Mesendoderm (in vitro differentiated cells): ENCODE results near the gene TXNL1. TPM values are rescaled to one million over a fixed set of nuclear protein-coding genes. Genes with fewer than 3 reads are reported as not detected.

Source experiments
- DNase-seq: peaks from one replicate; pipeline ENCODE4 v3.0.0; 2013
- H2AK5ac ChIP-seq: 2 replicates; pipeline ENCODE4 v1.6.1; 2013; ENCODE audit warnings: low read length, inconsistent platforms
- H2BK120ac ChIP-seq: 2 replicates; pipeline ENCODE4 v1.6.1; 2013; ENCODE audit warnings: low read depth, mild to moderate bottlenecking, low read length, moderate library complexity, mixed read lengths
- H2BK15ac ChIP-seq: replicated peaks from 2 replicates; pipeline ENCODE4 v1.6.1; 2013; ENCODE audit warnings: low read depth, mild to moderate bottlenecking, moderate library complexity
- H2BK5ac ChIP-seq: 2 replicates; pipeline ENCODE4 v1.6.1; 2013; ENCODE audit warnings: low read length, inconsistent platforms
- H3K18ac ChIP-seq: 2 replicates; pipeline ENCODE4 v1.6.1; 2013; ENCODE audit warnings: mild to moderate bottlenecking, low read length, mixed read lengths
- H3K23ac ChIP-seq: one replicate; pipeline ENCODE4 v1.6.1; 2013; ENCODE audit warnings: low read length
- H3K27ac ChIP-seq: 2 replicates; pipeline ENCODE4 v1.5.1; 2013; ENCODE audit warnings: low read depth, mild to moderate bottlenecking, inconsistent platforms, low read length, moderate library complexity
- H3K27me3 ChIP-seq: 2 replicates; pipeline ENCODE4 v1.6.1; 2013; ENCODE audit warnings: low read length, control low read depth, mild to moderate bottlenecking, inconsistent platforms; ENCODE audit not compliant: insufficient read depth, poor library complexity
- H3K36me3 ChIP-seq: 2 replicates; pipeline ENCODE4 v1.6.1; 2013; ENCODE audit warnings: low read length, inconsistent platforms; ENCODE audit not compliant: control insufficient read depth, insufficient read depth
- H3K4ac ChIP-seq: one replicate; pipeline ENCODE4 v1.6.1; 2013; ENCODE audit warnings: low read depth, mild to moderate bottlenecking, low read length, moderate library complexity
- H3K4me1 ChIP-seq: 2 replicates; pipeline ENCODE4 v1.6.1; 2013; ENCODE audit warnings: low read depth, low read length, inconsistent platforms; ENCODE audit not compliant: control insufficient read depth
- H3K4me2 ChIP-seq: 2 replicates; pipeline ENCODE4 v1.6.1; 2013; ENCODE audit warnings: low read length
- H3K4me3 ChIP-seq: 2 replicates; pipeline ENCODE4 v1.5.1; 2013; ENCODE audit warnings: mild to moderate bottlenecking, low read length
- H3K56ac ChIP-seq: one replicate; pipeline ENCODE4 v1.6.1; 2013; ENCODE audit warnings: low read length
- H3K79me1 ChIP-seq: 2 replicates; pipeline ENCODE4 v1.6.1; 2013; ENCODE audit warnings: low read length, inconsistent platforms
- H3K79me2 ChIP-seq: 2 replicates; pipeline ENCODE4 v1.6.1; 2013; ENCODE audit warnings: mild to moderate bottlenecking, low read length; ENCODE audit not compliant: control insufficient read depth, insufficient read depth
- H3K9ac ChIP-seq: 2 replicates; pipeline ENCODE4 v1.6.1; 2013; ENCODE audit warnings: low read length, inconsistent platforms
- H4K5ac ChIP-seq: one replicate; pipeline ENCODE4 v1.6.1; 2013; ENCODE audit warnings: low read length
- H4K8ac ChIP-seq: one replicate; pipeline ENCODE4 v1.6.1; 2013; ENCODE audit warnings: low read depth, mild to moderate bottlenecking, control low read depth, low read length, moderate library complexity
- WGBS: extraction: QIAGEN DNeasy Blood & Tissue Kit; methylation state at CpG from one replicate; pipeline ENCODE4 v1.1.7; 2013; ENCODE audit warnings: low lambda C conversion rate, missing lambda C conversion rate; ENCODE audit not compliant: insufficient coverage; ENCODE audit errors: extremely low coverage; 5-methylcytosine and 5-hydroxymethylcytosine counted together
- polyA plus RNA-seq, 2 experiments: library from polyadenylated mRNA; stranded (reverse); fragments of 200-250 nt; gene quantifications; one replicate each; pipeline ENCODE4 v1.2.3, GENCODE V29; 2013

Gene TXNL1
- polyA plus RNA-seq (2013, experiment 1 of 2), result 117 TPM
- 116 TPM for polyA plus RNA-seq (2013, experiment 2 of 2)

DNA sequence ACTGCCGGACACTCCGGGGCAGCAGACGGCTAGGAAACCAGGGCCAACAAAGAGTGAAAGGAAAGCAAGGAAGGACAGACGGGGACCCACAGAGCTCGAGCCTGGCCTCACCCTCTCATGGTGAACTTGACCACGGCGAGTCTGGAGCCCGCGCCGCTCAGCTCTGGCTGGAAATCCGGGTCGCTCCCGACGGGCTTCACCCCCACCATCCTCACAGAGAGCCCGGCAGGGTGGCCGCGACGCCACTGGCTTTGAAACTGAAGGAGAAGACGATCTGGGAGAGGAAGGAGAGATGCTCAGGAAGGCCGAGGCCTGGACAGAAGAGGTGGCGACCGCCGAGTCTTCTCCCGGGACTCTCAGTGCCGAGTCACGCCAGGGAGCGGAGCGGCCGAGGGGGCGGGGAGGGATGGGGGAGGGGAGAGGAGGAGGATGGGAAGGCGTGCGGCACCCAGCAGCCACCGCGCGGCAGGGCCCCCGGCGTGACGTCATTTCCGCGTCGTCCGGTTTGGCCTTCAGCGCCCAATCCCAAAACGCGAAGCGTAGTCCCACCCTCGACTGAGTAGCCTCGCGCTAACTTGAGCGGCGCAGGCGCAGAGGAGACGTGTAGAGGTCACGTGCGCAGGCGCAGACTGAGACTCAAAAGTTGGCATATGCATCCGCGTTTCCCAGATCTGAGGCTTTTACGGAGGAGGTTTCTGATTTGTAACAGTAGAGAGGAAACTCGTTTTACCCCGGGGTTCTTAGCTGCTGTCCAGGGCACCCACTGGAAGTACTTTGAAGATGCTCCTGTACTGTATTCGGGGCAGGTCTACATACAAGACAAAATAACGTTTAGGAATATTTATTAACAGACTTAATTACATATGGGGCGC lies at the start of gene TXNL1:
TSS of gene TXNL1 (minus strand) at position 361 of the 872 bp plus-strand sequence. CDS start at position 209, 152 bp downstream.
- Histone ChIP-seq H4K8ac (peak within 1 kb of the TSS; percentile 30), H2BK15ac (no peak within 1 kb of the TSS), H3K79me2 (peaks cover 38% of the 10 kb centered on the region), H3K23ac (no peak within 1 kb of the TSS), H2BK120ac (peak within 1 kb of the TSS; percentile 52), H3K4me1 (peaks cover 2% of the 10 kb centered on the region), H4K5ac (peak within 1 kb of the TSS; percentile 89), H2AK5ac (peak within 1 kb of the TSS; percentile 48), H3K36me3 (no peaks in the 10 kb centered on the region), H3K56ac (peak within 1 kb of the TSS; percentile 96), H3K79me1 (peaks cover 2% of the 10 kb centered on the region), H3K4ac (peak within 1 kb of the TSS; percentile 46), H3K18ac (peak within 1 kb of the TSS; percentile 85), H3K4me2 (peak within 1 kb of the TSS; percentile 89), H3K4me3 (peak within 1 kb of the TSS; percentile 91), H3K27ac (peak within 1 kb of the TSS; percentile 48), H3K27me3 (no peaks in the 10 kb centered on the region), H2BK5ac (peak within 1 kb of the TSS; percentile 53), H3K9ac (peak within 1 kb of the TSS; percentile 93)
- peak; percentile 99 for DNase-seq
- WGBS, result no CpG with 5 or more reads among the region's 64 CpGs

DNA sequence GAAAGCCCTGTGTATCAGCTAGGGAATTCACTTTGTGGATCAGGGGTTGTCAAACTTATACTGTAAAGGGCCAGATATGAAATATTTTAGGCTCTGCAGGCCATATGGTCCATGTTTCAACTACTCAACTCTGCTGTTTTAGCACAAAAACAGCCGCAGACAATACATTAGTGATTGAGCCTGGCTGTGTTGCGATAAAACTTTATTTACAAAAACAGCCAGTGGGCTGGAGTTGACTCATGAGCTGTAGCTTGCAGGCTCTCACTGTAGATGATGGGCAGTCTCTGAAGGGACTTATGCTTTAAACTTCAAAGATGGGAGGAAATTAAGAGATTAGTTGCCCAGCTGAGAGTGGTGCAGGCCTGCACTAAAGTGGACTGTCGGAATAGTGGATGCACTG lies 45.9 kb upstream of the TXNL1 start:
- no CpG with 5 or more reads among the region's 3 CpGs for WGBS
- H2BK5ac ChIP-seq, result no peak overlapping the region
- no peaks in the 10 kb centered on the region for H3K4me1 ChIP-seq
- no peak overlapping the region for H3K4me3 ChIP-seq
- no peaks in the 10 kb centered on the region for H3K36me3 ChIP-seq
- no peak for DNase-seq
- no peak overlapping the region for H2AK5ac ChIP-seq
- H3K9ac ChIP-seq, result no peak overlapping the region
- H3K79me2 ChIP-seq, result no peaks in the 10 kb centered on the region
- no peak overlapping the region for H3K18ac ChIP-seq
- no peaks in the 10 kb centered on the region for H3K79me1 ChIP-seq
- no peak overlapping the region for H2BK15ac ChIP-seq
- H4K5ac ChIP-seq, result no peak overlapping the region
- H4K8ac ChIP-seq, result no peak overlapping the region
- H3K23ac ChIP-seq, result no peak overlapping the region
- no peak overlapping the region for H3K4me2 ChIP-seq
- no peak overlapping the region for H2BK120ac ChIP-seq
- no peak overlapping the region for H3K56ac ChIP-seq
- H3K4ac ChIP-seq, result no peak overlapping the region
- H3K27ac ChIP-seq, result no peak overlapping the region
- no peaks in the 10 kb centered on the region for H3K27me3 ChIP-seq

DNA sequence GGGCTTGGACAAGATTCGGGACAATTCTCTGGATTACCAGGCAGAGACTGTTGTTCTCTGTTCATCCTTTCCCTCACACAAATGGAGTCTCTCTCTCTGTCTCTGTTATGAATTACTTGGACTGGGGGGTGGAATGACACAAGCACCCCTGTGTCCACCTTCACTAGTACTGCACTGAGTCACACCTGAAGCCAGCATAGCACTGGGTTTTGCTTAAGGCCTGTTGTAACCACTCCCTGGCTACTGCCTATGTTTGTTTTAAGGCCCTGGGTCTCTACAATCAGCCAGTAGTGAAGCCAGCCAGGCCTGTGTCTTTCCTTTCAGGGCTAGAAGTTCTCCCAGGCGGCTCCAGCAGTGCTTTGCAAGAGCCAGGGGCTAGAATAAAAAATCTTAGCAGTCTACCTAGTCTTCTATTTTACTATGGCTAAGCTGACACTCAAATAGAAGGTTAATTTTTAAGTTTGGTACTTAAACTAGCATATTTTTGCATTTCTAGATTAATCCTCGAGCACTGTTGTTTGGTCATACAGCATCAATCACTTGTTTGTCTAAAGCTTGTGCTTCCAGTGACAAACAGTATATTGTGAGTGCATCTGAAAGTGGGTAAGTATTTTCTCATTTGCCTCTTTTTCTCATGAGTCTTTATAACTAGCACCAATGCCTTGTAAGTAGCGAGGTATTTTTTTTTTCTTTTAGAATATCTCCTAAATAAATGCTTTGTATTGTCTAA lies 40.6 kb upstream of the TXNL1 start:
- no peak overlapping the region for H3K18ac ChIP-seq
- H3K36me3 ChIP-seq, result no peaks in the 10 kb centered on the region
- H3K9ac ChIP-seq, result no peak overlapping the region
- no peak overlapping the region for H3K23ac ChIP-seq
- H2BK5ac ChIP-seq, result no peak overlapping the region
- no peak overlapping the region for H3K4me3 ChIP-seq
- no peaks in the 10 kb centered on the region for H3K79me2 ChIP-seq
- no peak overlapping the region for H4K5ac ChIP-seq
- no peak overlapping the region for H4K8ac ChIP-seq
- H2BK120ac ChIP-seq, result no peak overlapping the region
- no peaks in the 10 kb centered on the region for H3K79me1 ChIP-seq
- no peak overlapping the region for H3K4ac ChIP-seq
- no peak overlapping the region for H3K27ac ChIP-seq
- no peak for DNase-seq
- WGBS, result no CpG with 5 or more reads among the region's 4 CpGs
- no peaks in the 10 kb centered on the region for H3K27me3 ChIP-seq
- no peak overlapping the region for H3K4me2 ChIP-seq
- no peak overlapping the region for H3K56ac ChIP-seq
- no peaks in the 10 kb centered on the region for H3K4me1 ChIP-seq
- H2BK15ac ChIP-seq, result no peak overlapping the region
- H2AK5ac ChIP-seq, result no peak overlapping the region

DNA sequence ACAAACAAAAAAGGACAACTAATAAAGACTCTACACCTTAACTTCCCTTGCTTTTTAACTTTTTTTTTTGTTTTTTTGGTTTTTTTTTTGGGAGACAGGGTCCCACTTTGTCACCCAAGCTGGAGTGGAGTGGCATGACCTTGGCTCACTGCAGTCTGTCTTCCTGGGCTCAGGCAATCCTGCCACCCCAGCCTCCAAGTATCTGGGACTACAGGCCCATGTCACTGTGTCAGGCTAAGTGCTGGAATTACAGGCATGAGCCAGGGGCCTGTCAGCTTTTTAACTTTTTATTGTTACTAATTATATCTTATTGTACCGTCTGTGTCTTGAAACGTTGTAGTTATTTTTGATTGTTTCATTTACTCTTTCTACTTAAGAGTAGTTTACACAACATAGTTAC lies 38.2 kb upstream of the TXNL1 start:
- H3K27me3 ChIP-seq, result no peaks in the 10 kb centered on the region
- WGBS, result no CpG with 5 or more reads among the region's 2 CpGs

DNA sequence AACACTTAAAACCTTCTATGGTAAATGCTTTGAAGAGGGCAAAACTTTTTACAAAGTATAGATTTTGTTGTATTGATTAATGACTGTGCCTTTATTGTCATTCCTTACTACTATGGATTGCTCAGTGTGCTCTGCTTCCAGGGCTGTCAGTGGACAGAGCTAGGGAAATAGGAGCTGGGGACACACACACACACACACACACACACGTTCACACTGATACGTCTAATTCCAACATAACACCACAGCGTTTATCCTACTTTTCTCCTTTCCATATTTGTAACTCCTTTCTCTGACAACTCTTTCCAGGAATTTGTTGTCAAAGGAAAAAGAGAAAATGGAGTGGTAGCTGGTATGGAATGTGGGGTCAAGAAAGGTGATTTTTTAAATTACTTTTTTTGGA lies 34.6 kb upstream of the TXNL1 start:
- Histone ChIP-seq H3K4me3 (no peak overlapping the region), H4K8ac (no peak overlapping the region), H3K79me2 (no peaks in the 10 kb centered on the region), H3K27me3 (no peaks in the 10 kb centered on the region), H3K79me1 (no peaks in the 10 kb centered on the region), H3K23ac (no peak overlapping the region), H3K4me1 (no peaks in the 10 kb centered on the region), H2BK120ac (no peak overlapping the region), H3K18ac (no peak overlapping the region), H3K4ac (no peak overlapping the region), H3K27ac (no peak overlapping the region), H3K56ac (no peak overlapping the region), H2BK5ac (no peak overlapping the region), H3K36me3 (no peaks in the 10 kb centered on the region), H3K9ac (no peak overlapping the region), H2AK5ac (no peak overlapping the region), H2BK15ac (no peak overlapping the region), H3K4me2 (no peak overlapping the region), H4K5ac (no peak overlapping the region)
- no CpG with 5 or more reads among the region's 3 CpGs for WGBS
- DNase-seq, result no peak

More for the DNA sequence above, 38.2 kb upstream of the TXNL1 start:
- Histone ChIP-seq H4K5ac (no peak overlapping the region), H3K4ac (no peak overlapping the region), H3K79me1 (no peaks in the 10 kb centered on the region), H3K27ac (no peak overlapping the region), H2BK5ac (no peak overlapping the region), H4K8ac (no peak overlapping the region), H3K56ac (no peak overlapping the region), H3K4me2 (no peak overlapping the region), H3K9ac (no peak overlapping the region), H3K23ac (no peak overlapping the region), H3K4me3 (no peak overlapping the region), H2AK5ac (no peak overlapping the region), H3K79me2 (no peaks in the 10 kb centered on the region), H2BK120ac (no peak overlapping the region), H3K4me1 (no peaks in the 10 kb centered on the region), H2BK15ac (no peak overlapping the region), H3K18ac (no peak overlapping the region), H3K36me3 (no peaks in the 10 kb centered on the region)
- no peak for DNase-seq
